Measurements from ENCODE around the gene CAMSAP1. TPM values are rescaled to one million over a fixed set of nuclear protein-coding genes. Genes with fewer than 3 reads are reported as not detected.
"Not testable (repeated sequence)": the region's sequence is repeated elsewhere in the genome, so short reads cannot be mapped to it uniquely, and the experiment has no call there.

The CAMSAP1 gene
- total and polyA plus RNA-seq, 10 of the 15 experiments (the other 5 are each of a cell fraction or from before 2014, with no cell fraction given): 1.4 to 24.7 (median 8.0) TPM

- TF ChIP-seq USF1 (IDR thresholded peaks at IDR 0.05; ENCODE audit: borderline replicate concordance, extremely low read length, insufficient read depth, low read depth, low read length): no peak
- TF ChIP-seq ZZZ3 (IDR thresholded peaks at IDR 0.05; ENCODE audit: control insufficient read depth, insufficient read length, low read depth): no peak
- TF ChIP-seq KLF5 (IDR thresholded peaks at IDR 0.05; ENCODE audit: partially characterized antibody): no peak
- TF ChIP-seq HDAC6 (IDR thresholded peaks at IDR 0.05; ENCODE audit: unreplicated experiment): no peak
- TF ChIP-seq CEBPB (IDR thresholded peaks at IDR 0.05; ENCODE audit: borderline replicate concordance in 1 of 2, low read depth in 2 of 2, low read length in 2 of 2): no peak
- TF ChIP-seq ZNF687 (IDR thresholded peaks at IDR 0.05): no peak
- TF ChIP-seq SREBF1 (IDR thresholded peaks at IDR 0.05; ENCODE audit: low read length): no peak
- no peak for TF ChIP-seq YY1 (IDR thresholded peaks at IDR 0.05; ENCODE audit: low read depth, low read length)
- no peak for TF ChIP-seq SUZ12 (IDR thresholded peaks at IDR 0.05; ENCODE audit: unreplicated experiment)
These were observed 44.7 kb upstream of the CAMSAP1 start (continued) for GRCh38 chr9:135951889-135952663.

- H4K20me1 ChIP-seq (ENCODE audit: control insufficient read depth, insufficient read depth); BruUV-seq (replicated peaks); H3K27ac ChIP-seq (ENCODE audit: control insufficient read depth, insufficient read depth); intact Hi-C loops (cut with micrococcal nuclease; ENCODE audit: unreplicated experiment); in situ Hi-C loops (cut with MboI); POLR2A ChIA-PET; H3K9me3 ChIP-seq (replicated peaks; ENCODE audit: control insufficient read depth, insufficient read depth, low read length); H3K27me3 ChIP-seq (replicated peaks in 1 of 2; ENCODE audit: control insufficient read depth in 2 of 2, insufficient read depth in 2 of 2, low read length in 1 of 2); H3K4me2 ChIP-seq (ENCODE audit: control insufficient read depth, insufficient read depth); RAD21 ChIA-PET (ENCODE audit: unreplicated experiment); ATAC-seq; CTCF ChIA-PET; H2AFZ ChIP-seq (ENCODE audit: control insufficient read depth, low read depth, low read length); H3K79me2 ChIP-seq (ENCODE audit: control insufficient read depth, insufficient read depth, low read length); H3K9ac ChIP-seq (ENCODE audit: control insufficient read depth, insufficient read depth, low read length); DNase-seq (ENCODE audit: low read depth, low spot score); H3K4me1 ChIP-seq (ENCODE audit: control insufficient read depth, insufficient read depth, low read length); SMC1A ChIA-PET (ENCODE audit: uncharacterized antibody, unreplicated experiment); FAIRE-seq; H3K4me3 ChIP-seq: not testable (repeated sequence)
- H3K36me3 ChIP-seq (ENCODE audit: control insufficient read depth in 2 of 2, insufficient read depth in 2 of 2, low read length in 1 of 2): peaks cover 7 to 16% of the 10 kb centered on the region in 2 experiments; a peak in 3 of 4 replicates
- WGBS (ENCODE audit: insufficient coverage, insufficient replicate concordance, low lambda C conversion rate, missing lambda C conversion rate): 86% methylated on average over 8 of the region's 8 CpGs
These were observed 44.0 kb upstream of the CAMSAP1 start for GRCh38 chr9:135951310-135951709.

- H3K4me3 ChIP-seq; DNase-seq (ENCODE audit: low read depth, low spot score); H3K27ac ChIP-seq (ENCODE audit: control insufficient read depth, insufficient read depth); BruUV-seq (replicated peaks); H3K4me1 ChIP-seq (ENCODE audit: control insufficient read depth, insufficient read depth, low read length); H2AFZ ChIP-seq (ENCODE audit: control insufficient read depth, low read depth, low read length); FAIRE-seq; H3K4me2 ChIP-seq (ENCODE audit: control insufficient read depth, insufficient read depth); H4K20me1 ChIP-seq (ENCODE audit: control insufficient read depth, insufficient read depth); ATAC-seq; H3K79me2 ChIP-seq (ENCODE audit: control insufficient read depth, insufficient read depth, low read length); H3K9ac ChIP-seq (ENCODE audit: control insufficient read depth, insufficient read depth, low read length); in situ Hi-C loops (cut with MboI); H3K27me3 ChIP-seq (replicated peaks in 1 of 2; ENCODE audit: control insufficient read depth in 2 of 2, insufficient read depth in 2 of 2, low read length in 1 of 2); CTCF ChIA-PET; RAD21 ChIA-PET (ENCODE audit: unreplicated experiment); H3K9me3 ChIP-seq (replicated peaks; ENCODE audit: control insufficient read depth, insufficient read depth, low read length); SMC1A ChIA-PET (ENCODE audit: uncharacterized antibody, unreplicated experiment); POLR2A ChIA-PET; intact Hi-C loops (cut with micrococcal nuclease; ENCODE audit: unreplicated experiment): not testable (repeated sequence)
- WGBS (ENCODE audit: insufficient coverage, insufficient replicate concordance, low lambda C conversion rate, missing lambda C conversion rate): 97% methylated on average over 4 of the region's 4 CpGs
- peaks cover 7 to 19% of the 10 kb centered on the region in 2 experiments; a peak in 3 of 4 replicates for H3K36me3 ChIP-seq (ENCODE audit: control insufficient read depth in 2 of 2, insufficient read depth in 2 of 2, low read length in 1 of 2)
These were observed 43.5 kb upstream of the CAMSAP1 start for GRCh38 chr9:135950841-135951240.
